K562 (cell line): ENCODE measurements around the gene TEKT2. TPM values are rescaled to one million over a fixed set of nuclear protein-coding genes. Genes with fewer than 3 reads are reported as not detected.
A peak's percentile ranks its signal among the peaks of the same experiment; 100 is the strongest.

Source experiments
- ETS2 ChIP-seq: IDR thresholded peaks from 2 replicates; pipeline ENCODE4 v1.6.1; 2016; ENCODE audit warnings: borderline replicate concordance, missing genetic modification characterization, mild to moderate bottlenecking, moderate library complexity, missing compliant biosample characterization; ENCODE audit not compliant: poor library complexity, severe bottlenecking
- MCM7 ChIP-seq, 2 experiments: fragments of 450-650 bp; IDR thresholded peaks; 2 replicates each; pipeline ENCODE4 v1.6.1; 2016 to 2018
- MIER1 ChIP-seq: fragments of 450-650 bp; IDR thresholded peaks from 2 replicates; pipeline ENCODE4 v1.6.1; 2016; ENCODE audit warnings: antibody characterized with exemption, mild to moderate bottlenecking, low read depth
- MXI1 ChIP-seq: IDR thresholded peaks from 2 replicates; pipeline ENCODE4 v1.6.1; 2011; ENCODE audit warnings: low read depth, mild to moderate bottlenecking, improper control_type of control experiment, low read length
- NCOA1 ChIP-seq: fragments of 450-650 bp; IDR thresholded peaks from 2 replicates; pipeline ENCODE4 v1.6.1; 2016; ENCODE audit warnings: low read depth
- POLR2AphosphoS2 ChIP-seq: IDR thresholded peaks from 2 replicates; pipeline ENCODE4 v1.6.1; 2012; ENCODE audit warnings: low read length, improper control_type of control experiment
- SIRT6 ChIP-seq: IDR thresholded peaks from one replicate; pipeline ENCODE4 v1.6.1; 2012; ENCODE audit warnings: low read depth, mild to moderate bottlenecking, control low read depth, inconsistent platforms, low read length, moderate library complexity
- SP2 ChIP-seq: IDR thresholded peaks from 2 replicates; pipeline ENCODE4 v1.6.1; 2011; ENCODE audit warnings: mild to moderate bottlenecking, low read depth, low read length, moderate library complexity; ENCODE audit not compliant: poor library complexity, severe bottlenecking; ENCODE audit errors: extremely low read depth
- STAT5A ChIP-seq: IDR thresholded peaks from 2 replicates; pipeline ENCODE4 v1.6.1; 2012; ENCODE audit warnings: low read length, inconsistent platforms, borderline replicate concordance
- ZNF12 ChIP-seq: sonication (generic); formaldehyde crosslinking; IDR thresholded peaks from 2 replicates; pipeline ENCODE4 v1.4.0; 2020; ENCODE audit warnings: mild to moderate bottlenecking, missing genetic modification reagents
- ZNF140 ChIP-seq: fragments of 250-450 bp; sonication (Bioruptor Pico); IDR thresholded peaks from 2 replicates; pipeline ENCODE4 v1.8.0; 2021; ENCODE audit warnings: moderate library complexity, mild to moderate bottlenecking, inconsistent platforms
- polyA plus RNA-seq, 8 experiments: library from polyadenylated mRNA; depleted of rRNA in 4 of 8; stranded (reverse) in 5 of 8; unstranded in 3 of 8; fragments of >200 nt; fragmentation: Nextera tagmentation in 2 of 8; fragmentation: Illumina TruSeq in 1 of 8; extraction: Ambion mirVana in 2 of 8; extraction: Trizol in 1 of 8; gene quantifications; 2 replicates each; pipeline versions ENCODE4 v1.2.1 to v1.2.3, GENCODE V29; 2011 to 2014; ENCODE audit warnings: inconsistent platforms in 1 of 8, missing spikeins in 1 of 8
- total RNA-seq, 7 experiments: library from RNA; depleted of rRNA in 6 of 7; stranded (reverse); fragments of >200 nt in 6 of 7; fragmentation: Illumina TruSeq in 2 of 7; extraction: Trizol in 2 of 7; gene quantifications; 2 replicates each; pipeline versions ENCODE4 v1.2.1 to v1.2.3, GENCODE V29; 2011 to 2021; ENCODE audit warnings: low replicate concordance in 1 of 7
- TF ChIP-seq, protein P1 (sequence below): sonication (generic); formaldehyde crosslinking; IDR thresholded peaks from 2 replicates; pipeline ENCODE4 v1.8.1; 2023; ENCODE audit warnings: mild to moderate bottlenecking, missing genetic modification reagents
- TF ChIP-seq, protein P2 (sequence below): IDR thresholded peaks from 2 replicates; pipeline ENCODE4 v1.6.1; 2011; ENCODE audit not compliant: insufficient read length; ENCODE audit errors: extremely low read depth
- TF ChIP-seq, protein P3 (sequence below): sonication (generic); formaldehyde crosslinking; IDR thresholded peaks from 2 replicates; pipeline ENCODE4 v1.8.0; 2022; ENCODE audit warnings: missing genetic modification reagents, mild to moderate bottlenecking, moderate library complexity, borderline replicate concordance
- TF ChIP-seq, protein P4 (sequence below): fragments of 250-450 bp; sonication (Bioruptor Pico); IDR thresholded peaks from 2 replicates; pipeline ENCODE4 v1.8.0; 2021; ENCODE audit warnings: borderline replicate concordance, mild to moderate bottlenecking, moderate library complexity; ENCODE audit not compliant: poor library complexity, severe bottlenecking
- TF ChIP-seq, protein P5 (sequence below): IDR thresholded peaks from 3 replicates; pipeline ENCODE4 v1.6.1; 2011; ENCODE audit warnings: borderline replicate concordance, mild to moderate bottlenecking; ENCODE audit not compliant: insufficient read length, insufficient read depth
- TF ChIP-seq, protein P6 (sequence below): fragments of 250-450 bp; sonication (Bioruptor Pico); IDR thresholded peaks from 2 replicates; pipeline ENCODE4 v1.5.0; 2020; ENCODE audit warnings: mild to moderate bottlenecking
- TF ChIP-seq, protein P7 (sequence below): fragments of 450-650 bp; IDR thresholded peaks from one replicate; pipeline ENCODE4 v1.6.1; 2018; ENCODE audit warnings: mild to moderate bottlenecking, moderate library complexity; ENCODE audit not compliant: partially characterized antibody

The TEKT2 gene
- total and polyA plus RNA-seq, 9 of the 15 experiments (the other 6 are each of a cell fraction or from before 2014, with no cell fraction given), result 0.06 to 0.94 (median 0.30) TPM; not detected in 1

DNA sequence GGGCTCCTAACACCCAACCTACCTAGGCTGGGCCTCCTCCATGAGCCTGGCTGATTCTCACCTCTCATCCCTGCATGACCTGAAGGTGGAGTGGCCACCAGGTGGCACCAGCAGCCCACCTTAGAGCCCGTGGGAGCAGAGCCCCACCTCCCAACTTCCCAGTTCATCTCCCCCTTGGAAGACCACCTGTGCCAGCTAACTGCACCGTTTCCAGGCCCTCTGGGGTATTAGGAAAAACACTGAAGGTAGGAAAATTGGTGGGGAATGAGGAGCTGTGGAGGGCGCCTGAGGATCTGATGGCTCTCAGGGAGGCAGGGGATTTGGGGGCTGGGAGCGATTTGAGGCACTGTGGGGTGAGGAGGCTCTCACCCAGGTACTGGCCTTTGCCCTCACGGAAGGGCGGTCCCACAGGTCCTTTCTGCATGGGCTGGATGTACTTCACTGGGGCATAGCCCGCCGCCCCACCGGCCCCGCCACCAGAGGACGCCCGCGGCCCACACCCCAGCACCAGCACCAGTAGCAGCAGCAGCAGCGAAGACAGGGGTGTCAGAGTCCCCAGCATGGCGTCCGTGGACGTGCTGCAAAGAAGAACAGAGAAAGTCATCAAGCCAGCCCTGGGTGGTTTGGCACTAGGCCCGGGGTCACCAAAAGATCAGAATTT is 15.9 kb downstream of the TEKT2 start (continued):
- TF ChIP-seq, protein P1, sequence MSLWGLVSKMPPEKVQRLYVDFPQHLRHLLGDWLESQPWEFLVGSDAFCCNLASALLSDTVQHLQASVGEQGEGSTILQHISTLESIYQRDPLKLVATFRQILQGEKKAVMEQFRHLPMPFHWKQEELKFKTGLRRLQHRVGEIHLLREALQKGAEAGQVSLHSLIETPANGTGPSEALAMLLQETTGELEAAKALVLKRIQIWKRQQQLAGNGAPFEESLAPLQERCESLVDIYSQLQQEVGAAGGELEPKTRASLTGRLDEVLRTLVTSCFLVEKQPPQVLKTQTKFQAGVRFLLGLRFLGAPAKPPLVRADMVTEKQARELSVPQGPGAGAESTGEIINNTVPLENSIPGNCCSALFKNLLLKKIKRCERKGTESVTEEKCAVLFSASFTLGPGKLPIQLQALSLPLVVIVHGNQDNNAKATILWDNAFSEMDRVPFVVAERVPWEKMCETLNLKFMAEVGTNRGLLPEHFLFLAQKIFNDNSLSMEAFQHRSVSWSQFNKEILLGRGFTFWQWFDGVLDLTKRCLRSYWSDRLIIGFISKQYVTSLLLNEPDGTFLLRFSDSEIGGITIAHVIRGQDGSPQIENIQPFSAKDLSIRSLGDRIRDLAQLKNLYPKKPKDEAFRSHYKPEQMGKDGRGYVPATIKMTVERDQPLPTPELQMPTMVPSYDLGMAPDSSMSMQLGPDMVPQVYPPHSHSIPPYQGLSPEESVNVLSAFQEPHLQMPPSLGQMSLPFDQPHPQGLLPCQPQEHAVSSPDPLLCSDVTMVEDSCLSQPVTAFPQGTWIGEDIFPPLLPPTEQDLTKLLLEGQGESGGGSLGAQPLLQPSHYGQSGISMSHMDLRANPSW (CRISPR knock-in tag), result no peak
- TF ChIP-seq, protein P2, sequence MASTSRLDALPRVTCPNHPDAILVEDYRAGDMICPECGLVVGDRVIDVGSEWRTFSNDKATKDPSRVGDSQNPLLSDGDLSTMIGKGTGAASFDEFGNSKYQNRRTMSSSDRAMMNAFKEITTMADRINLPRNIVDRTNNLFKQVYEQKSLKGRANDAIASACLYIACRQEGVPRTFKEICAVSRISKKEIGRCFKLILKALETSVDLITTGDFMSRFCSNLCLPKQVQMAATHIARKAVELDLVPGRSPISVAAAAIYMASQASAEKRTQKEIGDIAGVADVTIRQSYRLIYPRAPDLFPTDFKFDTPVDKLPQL, result no peak
- TF ChIP-seq SIRT6 (no peak), MCM7 (IDR thresholded peaks at IDR 0.05) (no peak), SP2 (no peak), MIER1 (no peak), POLR2AphosphoS2 (no peak), MXI1 (no peak), STAT5A (no peak), ZNF12 (CRISPR knock-in tag) (0 out of 2 replicates have a peak, but pooled peaks have one; percentile 48), ZNF140 (CRISPR knock-in tag) (no peak), NCOA1 (no peak), ETS2 (tag) (no peak)
- TF ChIP-seq, protein P3, sequence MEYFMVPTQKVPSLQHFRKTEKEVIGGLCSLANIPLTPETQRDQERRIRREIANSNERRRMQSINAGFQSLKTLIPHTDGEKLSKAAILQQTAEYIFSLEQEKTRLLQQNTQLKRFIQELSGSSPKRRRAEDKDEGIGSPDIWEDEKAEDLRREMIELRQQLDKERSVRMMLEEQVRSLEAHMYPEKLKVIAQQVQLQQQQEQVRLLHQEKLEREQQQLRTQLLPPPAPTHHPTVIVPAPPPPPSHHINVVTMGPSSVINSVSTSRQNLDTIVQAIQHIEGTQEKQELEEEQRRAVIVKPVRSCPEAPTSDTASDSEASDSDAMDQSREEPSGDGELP (CRISPR knock-in tag), result peak; percentile 54; the same call in 1 of the 2 replicates
- TF ChIP-seq, protein P4, sequence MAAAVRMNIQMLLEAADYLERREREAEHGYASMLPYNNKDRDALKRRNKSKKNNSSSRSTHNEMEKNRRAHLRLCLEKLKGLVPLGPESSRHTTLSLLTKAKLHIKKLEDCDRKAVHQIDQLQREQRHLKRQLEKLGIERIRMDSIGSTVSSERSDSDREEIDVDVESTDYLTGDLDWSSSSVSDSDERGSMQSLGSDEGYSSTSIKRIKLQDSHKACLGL (CRISPR knock-in tag), result no peak
- TF ChIP-seq, protein P5, sequence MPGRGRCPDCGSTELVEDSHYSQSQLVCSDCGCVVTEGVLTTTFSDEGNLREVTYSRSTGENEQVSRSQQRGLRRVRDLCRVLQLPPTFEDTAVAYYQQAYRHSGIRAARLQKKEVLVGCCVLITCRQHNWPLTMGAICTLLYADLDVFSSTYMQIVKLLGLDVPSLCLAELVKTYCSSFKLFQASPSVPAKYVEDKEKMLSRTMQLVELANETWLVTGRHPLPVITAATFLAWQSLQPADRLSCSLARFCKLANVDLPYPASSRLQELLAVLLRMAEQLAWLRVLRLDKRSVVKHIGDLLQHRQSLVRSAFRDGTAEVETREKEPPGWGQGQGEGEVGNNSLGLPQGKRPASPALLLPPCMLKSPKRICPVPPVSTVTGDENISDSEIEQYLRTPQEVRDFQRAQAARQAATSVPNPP, result no peak
- TF ChIP-seq, protein P6, sequence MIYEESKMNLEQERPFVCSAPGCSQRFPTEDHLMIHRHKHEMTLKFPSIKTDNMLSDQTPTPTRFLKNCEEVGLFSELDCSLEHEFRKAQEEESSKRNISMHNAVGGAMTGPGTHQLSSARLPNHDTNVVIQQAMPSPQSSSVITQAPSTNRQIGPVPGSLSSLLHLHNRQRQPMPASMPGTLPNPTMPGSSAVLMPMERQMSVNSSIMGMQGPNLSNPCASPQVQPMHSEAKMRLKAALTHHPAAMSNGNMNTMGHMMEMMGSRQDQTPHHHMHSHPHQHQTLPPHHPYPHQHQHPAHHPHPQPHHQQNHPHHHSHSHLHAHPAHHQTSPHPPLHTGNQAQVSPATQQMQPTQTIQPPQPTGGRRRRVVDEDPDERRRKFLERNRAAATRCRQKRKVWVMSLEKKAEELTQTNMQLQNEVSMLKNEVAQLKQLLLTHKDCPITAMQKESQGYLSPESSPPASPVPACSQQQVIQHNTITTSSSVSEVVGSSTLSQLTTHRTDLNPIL (CRISPR knock-in tag), result no peak
- TF ChIP-seq, protein P7, sequence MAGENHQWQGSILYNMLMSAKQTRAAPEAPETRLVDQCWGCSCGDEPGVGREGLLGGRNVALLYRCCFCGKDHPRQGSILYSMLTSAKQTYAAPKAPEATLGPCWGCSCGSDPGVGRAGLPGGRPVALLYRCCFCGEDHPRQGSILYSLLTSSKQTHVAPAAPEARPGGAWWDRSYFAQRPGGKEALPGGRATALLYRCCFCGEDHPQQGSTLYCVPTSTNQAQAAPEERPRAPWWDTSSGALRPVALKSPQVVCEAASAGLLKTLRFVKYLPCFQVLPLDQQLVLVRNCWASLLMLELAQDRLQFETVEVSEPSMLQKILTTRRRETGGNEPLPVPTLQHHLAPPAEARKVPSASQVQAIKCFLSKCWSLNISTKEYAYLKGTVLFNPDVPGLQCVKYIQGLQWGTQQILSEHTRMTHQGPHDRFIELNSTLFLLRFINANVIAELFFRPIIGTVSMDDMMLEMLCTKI, result no peak
